Suprapubic skin (tissue), 4 donors: ENCODE measurements around the gene SFSWAP. TPM values are rescaled to one million over a fixed set of nuclear protein-coding genes. Genes with fewer than 3 reads are reported as not detected.
"Not testable (repeated sequence)": the region's sequence is repeated elsewhere in the genome, so short reads cannot be mapped to it uniquely, and the experiment has no call there.

Experiments
- DNase-seq, 2 donors: peaks; one replicate each; pipeline ENCODE4 v3.0.0-alpha.2; 2019; ENCODE audit warnings: low spot score in 2 of 2
- H3K27ac ChIP-seq: fragments of 200-600 bp; sonication (generic); one replicate; pipeline ENCODE4 v1.5.1; 2019
- H3K27me3 ChIP-seq: fragments of 200-600 bp; sonication (generic); one replicate; pipeline ENCODE4 v1.5.1; 2019
- H3K36me3 ChIP-seq: fragments of 200-600 bp; sonication (generic); one replicate; pipeline ENCODE4 v1.5.1; 2019
- H3K4me1 ChIP-seq: fragments of 200-600 bp; sonication (generic); one replicate; pipeline ENCODE4 v1.5.1; 2019
- H3K4me3 ChIP-seq: fragments of 200-600 bp; sonication (generic); one replicate; pipeline ENCODE4 v1.5.1; 2019; ENCODE audit warnings: mild to moderate bottlenecking
- H3K9me3 ChIP-seq: fragments of 200-600 bp; sonication (generic); one replicate; pipeline ENCODE4 v1.5.1; 2019
- CTCF ChIP-seq, 2 donors: fragments of 200-600 bp in 1 of 2; fragments of 450-650 bp in 1 of 2; sonication (generic) in 1 of 2; IDR thresholded peaks; one replicate each; pipeline ENCODE4 v1.5.1; 2016 to 2019; ENCODE audit warnings: antibody characterized with exemption in 2 of 2, mild to moderate bottlenecking in 1 of 2, moderate library complexity in 1 of 2
- EP300 ChIP-seq: sonication (generic); formaldehyde crosslinking; IDR thresholded peaks from one replicate; pipeline ENCODE4 v1.6.1; 2017; ENCODE audit warnings: antibody characterized with exemption
- POLR2A ChIP-seq, 2 donors: fragments of 450-650 bp; IDR thresholded peaks; one replicate each; pipeline ENCODE4 v1.6.1; 2017; ENCODE audit warnings: antibody characterized with exemption in 2 of 2, mild to moderate bottlenecking in 2 of 2, moderate library complexity in 2 of 2
- POLR2AphosphoS5 ChIP-seq, 3 donors: sonication (generic); formaldehyde crosslinking; IDR thresholded peaks; one replicate each; pipeline ENCODE4 v1.6.1; 2017; ENCODE audit warnings: antibody characterized with exemption in 3 of 3
- WGBS: methylation state at CpG from one replicate; pipeline ENCODE4 v1.1.5; 2018; 5-methylcytosine and 5-hydroxymethylcytosine counted together
- total RNA-seq, 4 donors: library from RNA; depleted of rRNA; stranded (reverse); fragments of >200 nt; gene quantifications; one replicate each; pipeline ENCODE4 v1.1.0, GENCODE V29; 2016

SFSWAP gene
- total RNA-seq: 100 to 1,000 TPM in 1 of 4 donors, 10 to 100 TPM in 3; 41.3 to 107 (median 49.9) TPM

DNA sequence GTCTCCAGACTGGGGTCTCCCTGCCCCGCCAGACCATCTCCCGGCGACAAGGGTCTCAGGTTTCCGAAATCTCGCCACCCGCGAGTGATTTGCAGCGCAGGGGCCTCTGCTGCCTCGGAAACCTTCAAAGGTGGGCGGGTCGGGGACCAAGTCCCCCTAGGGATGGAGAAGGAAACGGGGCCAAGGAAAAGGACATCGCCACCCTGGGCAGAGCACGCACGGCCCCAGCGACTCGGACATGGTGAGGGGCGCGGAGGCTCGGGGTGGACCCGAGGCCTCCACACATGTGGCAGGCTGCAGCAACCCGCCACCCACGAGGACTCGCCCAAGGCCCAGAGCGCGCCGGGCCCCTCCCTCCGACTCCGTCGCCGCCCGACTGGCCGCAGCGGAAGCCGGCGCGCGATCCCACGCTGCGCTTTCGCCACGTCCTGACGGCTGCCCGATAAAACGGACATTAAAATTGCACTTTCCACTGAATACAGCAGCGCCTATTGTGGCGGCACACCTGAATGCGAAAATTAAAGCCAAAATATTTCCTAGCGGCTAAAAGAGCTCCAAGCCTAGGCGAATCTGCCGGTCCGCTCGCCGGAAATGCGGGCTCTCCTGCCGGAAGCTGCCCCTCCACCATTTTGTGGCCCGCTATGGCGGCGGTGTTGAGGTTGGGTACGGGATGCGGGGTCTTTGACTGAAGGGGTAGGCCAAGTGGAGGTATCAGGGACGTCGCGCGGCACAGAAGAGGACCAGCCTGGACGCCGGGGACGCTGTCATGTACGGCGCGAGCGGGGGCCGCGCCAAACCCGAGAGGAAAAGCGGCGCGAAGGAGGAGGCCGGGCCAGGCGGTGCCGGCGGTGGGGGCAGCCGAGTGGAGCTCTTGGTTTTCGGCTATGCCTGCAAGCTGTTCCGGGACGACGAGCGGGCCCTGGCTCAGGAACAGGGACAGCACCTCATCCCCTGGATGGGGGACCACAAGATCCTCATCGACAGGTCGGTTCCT is at the start of gene SFSWAP:
Gene SFSWAP, plus strand, starts transcription at position 627 of the 994 bp plus-strand sequence. Its CDS starts 140 bp downstream, at position 767.
- peak within 1 kb of the TSS; percentile 87 for H3K27ac ChIP-seq
- 1% methylated on average over 23 of the region's 90 CpGs for WGBS
- H3K36me3 ChIP-seq: peaks cover 23% of the 10 kb centered on the region
- TF ChIP-seq EP300: no peak
- peak in 1 of 2 donors; percentile 68 for TF ChIP-seq POLR2A (IDR thresholded peaks at IDR 0.05)
- TF ChIP-seq POLR2AphosphoS5 (IDR thresholded peaks at IDR 0.05): peak; percentile 20 to 89 (median 70)
- no peak for TF ChIP-seq CTCF (IDR thresholded peaks at IDR 0.05)
- no peaks in the 10 kb centered on the region for H3K27me3 ChIP-seq
- H3K9me3 ChIP-seq: no peaks in the 10 kb centered on the region
- peak within 1 kb of the TSS; percentile 73 for H3K4me3 ChIP-seq
- peak in 1 of 2 donors; percentile 82 for DNase-seq
- peaks cover 26% of the 10 kb centered on the region for H3K4me1 ChIP-seq

GRCh38 chr12:131661170-131661985 is 49.5 kb upstream of the SFSWAP start:
- no CpG with 5 or more reads among the region's 78 CpGs for WGBS
- not testable (repeated sequence) for H3K27ac ChIP-seq, H3K36me3 ChIP-seq, H3K4me1 ChIP-seq, H3K9me3 ChIP-seq, DNase-seq
- Histone ChIP-seq H3K4me3 (peak overlapping the region; percentile 23), H3K27me3 (peaks cover 23% of the 10 kb centered on the region)

- H3K27me3 ChIP-seq: peaks cover 23% of the 10 kb centered on the region
- H3K27ac ChIP-seq, H3K9me3 ChIP-seq, H3K36me3 ChIP-seq, H3K4me1 ChIP-seq, H3K4me3 ChIP-seq, DNase-seq: not testable (repeated sequence)
- no CpG with 5 or more reads among the region's 28 CpGs for WGBS
Observed at GRCh38 chr12:131661986-131662288, 49.0 kb upstream of the SFSWAP start.

DNA sequence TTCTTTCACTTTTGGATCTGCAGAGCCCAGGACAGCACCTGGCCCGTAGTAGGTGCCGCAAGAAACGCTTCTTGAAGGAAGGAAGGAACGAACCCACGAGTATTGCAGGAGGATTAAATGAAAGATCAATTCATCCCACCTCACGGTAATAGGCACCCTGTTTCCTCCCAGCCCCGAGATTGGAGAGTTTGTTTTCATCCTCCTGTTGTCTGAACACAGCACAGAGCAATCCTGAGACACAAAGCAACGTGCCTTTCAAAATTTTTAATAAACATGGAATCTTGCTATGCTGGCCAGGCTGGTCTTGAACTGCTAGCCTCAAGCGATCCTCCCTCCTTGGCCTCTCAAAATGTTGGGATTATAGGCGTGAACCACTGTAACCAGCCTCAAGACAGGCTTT is 48.5 kb upstream of the SFSWAP start:
- peak in 1 of 2 donors; percentile 39 for DNase-seq

DNA sequence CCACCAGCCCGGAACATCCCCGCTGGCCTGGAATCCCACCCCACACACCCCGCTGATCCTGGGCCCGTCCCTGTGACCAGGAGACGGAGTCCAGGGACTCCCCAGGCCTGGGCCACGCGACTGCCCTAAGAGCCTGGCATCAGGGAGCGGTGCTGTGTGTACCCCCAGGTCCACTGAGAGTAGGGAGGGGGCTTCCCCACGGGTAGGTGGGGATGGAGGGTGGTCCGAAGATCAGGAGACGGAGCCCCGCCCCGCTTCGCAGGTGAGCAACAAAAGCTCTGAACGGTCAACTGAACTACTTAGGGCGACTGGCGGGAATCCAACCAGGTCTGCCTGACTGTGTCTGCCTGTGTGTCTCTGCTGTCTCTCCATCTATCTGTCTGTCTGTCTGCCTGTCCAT is 45.2 kb upstream of the SFSWAP start:
- peak in 1 of 2 donors; percentile 37 for DNase-seq
- H3K27me3 ChIP-seq: peaks cover 11% of the 10 kb centered on the region
- not testable (repeated sequence) for H3K36me3 ChIP-seq, H3K27ac ChIP-seq, H3K4me3 ChIP-seq, H3K9me3 ChIP-seq, H3K4me1 ChIP-seq
- WGBS: 90% methylated on average over 8 of the region's 17 CpGs

More for the DNA sequence above, 48.5 kb upstream of the SFSWAP start:
- not testable (repeated sequence) for H3K4me1 ChIP-seq, H3K9me3 ChIP-seq, H3K4me3 ChIP-seq, H3K36me3 ChIP-seq, H3K27ac ChIP-seq
- WGBS: 81% methylated on average over 10 of the region's 10 CpGs
- H3K27me3 ChIP-seq: peaks cover 23% of the 10 kb centered on the region

DNA sequence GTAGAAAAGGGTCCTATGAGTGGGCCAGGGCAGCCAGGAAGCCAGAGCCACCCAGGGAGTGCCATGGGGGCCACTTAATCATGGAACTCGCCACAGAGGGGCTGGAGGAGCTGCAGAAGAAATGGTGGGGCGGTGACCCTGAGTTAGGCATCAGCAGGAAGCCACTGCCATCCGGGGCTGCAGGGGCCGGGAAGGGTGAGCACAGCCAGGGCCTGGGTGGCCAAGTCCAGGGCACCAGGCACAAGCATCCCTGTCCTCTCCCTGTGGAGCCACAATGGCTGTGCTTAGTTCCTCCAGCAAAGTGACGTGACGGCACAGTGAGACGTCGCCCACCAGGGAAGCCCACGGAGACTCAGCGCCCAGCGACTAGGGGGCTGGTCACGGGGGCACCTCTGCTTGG is 44.4 kb upstream of the SFSWAP start:
- H3K36me3 ChIP-seq, H3K4me1 ChIP-seq, H3K4me3 ChIP-seq, H3K27ac ChIP-seq, H3K9me3 ChIP-seq: not testable (repeated sequence)
- peak in 1 of 2 donors; percentile 64 for DNase-seq
- peaks cover 13% of the 10 kb centered on the region for H3K27me3 ChIP-seq
- 67% methylated on average over 3 of the region's 12 CpGs for WGBS

- H3K9me3 ChIP-seq, H3K4me1 ChIP-seq, H3K27ac ChIP-seq, H3K4me3 ChIP-seq, H3K36me3 ChIP-seq: not testable (repeated sequence)
- peak in 1 of 2 donors; percentile 64 for DNase-seq
- H3K27me3 ChIP-seq: peaks cover 16% of the 10 kb centered on the region
- WGBS: 76% methylated on average over 12 of the region's 12 CpGs
Observed at GRCh38 chr12:131666978-131667601, 43.8 kb upstream of the SFSWAP start.

GRCh38 chr12:131671276-131671675 is 39.6 kb upstream of the SFSWAP start:
- no peak for TF ChIP-seq EP300
- TF ChIP-seq POLR2A (IDR thresholded peaks at IDR 0.05): no peak
- no peak for TF ChIP-seq POLR2AphosphoS5 (IDR thresholded peaks at IDR 0.05)
- TF ChIP-seq CTCF (IDR thresholded peaks at IDR 0.05): no peak
- Histone ChIP-seq H3K27ac (no peak overlapping the region), H3K4me1 (no peaks in the 10 kb centered on the region), H3K4me3 (no peak overlapping the region), H3K36me3 (no peaks in the 10 kb centered on the region), H3K9me3 (no peaks in the 10 kb centered on the region), H3K27me3 (peaks cover 26% of the 10 kb centered on the region)
- no peak for DNase-seq
- 72% methylated on average over 8 of the region's 8 CpGs for WGBS
